Fibroblast of pulmonary artery (primary cell): ENCODE data around the gene TSHZ2.
"Not testable (repeated sequence)": the region's sequence is repeated elsewhere in the genome, so short reads cannot be mapped to it uniquely, and the experiment has no call there.

Source experiments
- DNase-seq: peaks from one replicate; pipeline ENCODE4 v3.0.0-alpha.2; 2010; ENCODE audit warnings: low read depth
- H3K4me3 ChIP-seq: replicated peaks from 2 replicates; pipeline ENCODE4 v1.5.1; 2011; ENCODE audit warnings: low read depth, mild to moderate bottlenecking, control low read depth, low read length, moderate library complexity
- TF ChIP-seq, protein P1 (sequence below): IDR thresholded peaks from 2 replicates; pipeline ENCODE4 v1.5.1; 2011; ENCODE audit warnings: mild to moderate bottlenecking, control low read depth, low read length, inconsistent platforms; ENCODE audit errors: missing control alignments

Gene TSHZ2

DNA sequence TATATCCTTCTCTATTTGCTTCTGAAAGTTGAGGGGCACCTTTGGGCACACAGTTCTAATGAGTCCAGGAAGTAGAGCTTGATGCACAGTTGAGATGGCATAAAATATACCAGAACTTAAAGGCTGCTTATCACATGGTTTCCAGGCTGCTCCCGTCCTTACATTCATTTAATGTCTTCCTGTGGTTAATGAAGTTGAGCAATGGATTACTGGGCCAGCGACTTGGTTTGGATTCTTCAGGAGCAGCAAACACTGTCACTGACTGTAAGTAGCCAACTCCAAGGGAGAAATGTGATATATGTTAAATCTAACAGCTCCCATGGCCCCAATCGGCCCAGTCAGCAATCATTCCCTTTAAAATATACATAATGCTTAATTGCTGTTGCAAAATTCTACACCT is 9.0 kb upstream of the TSHZ2 start:
- no peak for DNase-seq
- H3K4me3 ChIP-seq, result no peak overlapping the region
- TF ChIP-seq, protein P1, sequence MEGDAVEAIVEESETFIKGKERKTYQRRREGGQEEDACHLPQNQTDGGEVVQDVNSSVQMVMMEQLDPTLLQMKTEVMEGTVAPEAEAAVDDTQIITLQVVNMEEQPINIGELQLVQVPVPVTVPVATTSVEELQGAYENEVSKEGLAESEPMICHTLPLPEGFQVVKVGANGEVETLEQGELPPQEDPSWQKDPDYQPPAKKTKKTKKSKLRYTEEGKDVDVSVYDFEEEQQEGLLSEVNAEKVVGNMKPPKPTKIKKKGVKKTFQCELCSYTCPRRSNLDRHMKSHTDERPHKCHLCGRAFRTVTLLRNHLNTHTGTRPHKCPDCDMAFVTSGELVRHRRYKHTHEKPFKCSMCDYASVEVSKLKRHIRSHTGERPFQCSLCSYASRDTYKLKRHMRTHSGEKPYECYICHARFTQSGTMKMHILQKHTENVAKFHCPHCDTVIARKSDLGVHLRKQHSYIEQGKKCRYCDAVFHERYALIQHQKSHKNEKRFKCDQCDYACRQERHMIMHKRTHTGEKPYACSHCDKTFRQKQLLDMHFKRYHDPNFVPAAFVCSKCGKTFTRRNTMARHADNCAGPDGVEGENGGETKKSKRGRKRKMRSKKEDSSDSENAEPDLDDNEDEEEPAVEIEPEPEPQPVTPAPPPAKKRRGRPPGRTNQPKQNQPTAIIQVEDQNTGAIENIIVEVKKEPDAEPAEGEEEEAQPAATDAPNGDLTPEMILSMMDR, result no peak

DNA sequence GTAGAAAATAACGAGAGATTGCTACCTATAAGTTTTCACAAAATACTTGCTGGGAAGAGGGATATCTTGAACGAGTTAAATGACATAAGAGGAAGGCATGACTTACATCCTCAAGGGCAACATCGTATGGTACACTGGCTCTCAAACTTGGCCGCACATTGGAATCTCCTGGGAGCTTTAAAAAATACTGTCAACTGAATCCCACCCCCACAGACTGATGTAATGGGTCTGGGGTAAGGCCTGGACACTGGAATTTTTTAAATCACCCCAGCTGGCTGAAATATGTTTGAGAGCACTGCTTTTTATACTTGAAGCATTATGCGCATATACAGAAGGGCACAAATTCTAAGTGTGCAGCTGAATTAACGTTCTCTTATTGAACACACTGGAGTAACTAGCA is 8.0 kb upstream of the TSHZ2 start:
- TF ChIP-seq, protein P1, result no peak
- H3K4me3 ChIP-seq, result no peak overlapping the region

DNA sequence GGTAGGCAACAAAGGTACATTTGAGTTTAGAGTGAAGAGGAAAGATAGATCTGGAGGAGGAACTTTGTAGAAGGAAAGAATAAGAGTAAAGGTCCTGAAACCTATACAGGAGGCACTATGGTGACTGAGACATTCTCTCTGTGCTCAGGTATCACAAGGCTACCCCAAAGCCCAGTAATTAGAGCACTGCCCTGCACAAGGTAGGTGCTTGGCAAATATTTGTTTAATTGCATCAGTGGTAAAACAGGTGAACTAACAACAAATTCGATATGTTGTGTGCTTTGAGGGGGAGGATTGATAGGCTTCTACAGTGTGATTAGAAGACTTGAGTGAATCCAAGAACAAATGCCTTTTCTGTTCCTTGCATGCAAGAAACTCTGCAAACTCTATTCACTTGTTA is 6.8 kb upstream of the TSHZ2 start:
- no peak for DNase-seq
- TF ChIP-seq, protein P1, result no peak
- no peak overlapping the region for H3K4me3 ChIP-seq

More for the DNA sequence above, 8.0 kb upstream of the TSHZ2 start:
- DNase-seq, result no peak

DNA sequence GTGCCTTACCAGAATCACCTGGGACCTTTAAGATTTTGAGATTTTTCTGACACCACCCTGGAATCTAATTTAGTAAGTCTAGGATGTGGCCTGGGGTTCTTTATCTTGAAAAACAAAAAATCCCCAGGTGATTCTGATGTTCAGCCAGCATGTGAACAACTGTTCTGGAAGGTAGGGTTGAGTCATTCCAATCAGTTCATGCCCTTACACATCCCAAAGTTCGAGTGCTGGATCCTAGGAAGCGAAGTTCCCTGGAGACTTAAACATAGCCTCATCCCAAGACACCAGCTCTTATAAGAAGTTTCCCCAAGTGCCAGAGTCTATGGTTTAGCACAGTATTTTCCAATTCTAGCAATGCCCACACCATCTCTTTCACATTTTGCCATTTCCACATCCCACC is 6.3 kb upstream of the TSHZ2 start:
- TF ChIP-seq, protein P1, result no peak
- H3K4me3 ChIP-seq, result no peak overlapping the region
- no peak for DNase-seq

DNA sequence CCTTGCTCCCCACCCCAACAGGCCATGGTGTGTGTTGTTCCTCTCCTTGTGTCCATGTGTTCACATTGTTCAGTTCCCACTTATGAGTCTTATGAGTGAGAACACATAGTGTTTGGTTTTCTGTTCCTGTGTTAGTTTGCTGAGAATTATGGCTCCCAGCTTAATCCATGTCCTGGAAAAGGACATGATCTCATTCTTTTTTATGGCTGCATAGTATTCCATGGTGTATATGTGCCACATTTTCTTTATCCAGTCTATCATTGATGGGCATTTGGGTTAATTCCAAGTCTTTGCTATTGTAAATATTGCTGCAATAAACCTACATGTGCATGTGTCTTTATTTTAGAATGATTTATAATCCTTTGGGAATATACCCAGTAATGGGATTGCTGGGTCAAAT is 5.6 kb upstream of the TSHZ2 start:
- not testable (repeated sequence) for DNase-seq, H3K4me3 ChIP-seq

DNA sequence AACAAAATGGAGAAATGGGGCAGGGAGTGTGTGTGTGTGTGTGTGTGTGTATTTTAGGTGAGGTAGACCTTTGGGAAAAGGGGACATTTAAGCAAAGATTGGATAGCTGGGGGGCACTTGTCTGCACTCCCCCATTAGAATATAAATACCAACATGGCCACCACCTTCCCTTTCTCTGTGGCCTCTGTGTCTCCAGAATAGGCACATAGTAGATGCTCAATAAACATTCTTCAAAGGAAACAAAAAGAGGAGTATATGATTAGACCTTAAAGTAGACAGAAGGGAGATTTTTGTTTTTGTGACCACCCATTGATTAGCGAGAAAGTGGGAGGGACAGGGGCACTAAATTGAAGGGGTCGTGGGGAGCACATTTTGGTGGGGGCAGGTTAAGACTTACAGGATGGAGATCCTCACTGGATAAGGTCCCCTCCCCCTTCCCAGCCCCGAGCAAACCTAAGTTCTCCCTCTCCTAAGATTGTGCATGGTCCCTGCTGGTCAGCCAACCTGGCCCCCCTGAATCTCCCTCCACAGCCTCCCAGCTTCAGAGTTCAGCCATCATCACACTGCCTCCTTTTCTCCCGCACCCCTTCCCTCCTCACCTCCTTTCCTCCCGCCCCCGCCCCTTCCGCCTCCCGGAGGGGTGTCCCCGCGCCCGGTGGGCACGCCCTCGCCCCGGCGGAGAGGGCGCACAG is 514 bp upstream of the TSHZ2 start:
- peak overlapping the region; percentile 56 for H3K4me3 ChIP-seq
- DNase-seq, result no peak
- TF ChIP-seq, protein P1, result no peak

DNA sequence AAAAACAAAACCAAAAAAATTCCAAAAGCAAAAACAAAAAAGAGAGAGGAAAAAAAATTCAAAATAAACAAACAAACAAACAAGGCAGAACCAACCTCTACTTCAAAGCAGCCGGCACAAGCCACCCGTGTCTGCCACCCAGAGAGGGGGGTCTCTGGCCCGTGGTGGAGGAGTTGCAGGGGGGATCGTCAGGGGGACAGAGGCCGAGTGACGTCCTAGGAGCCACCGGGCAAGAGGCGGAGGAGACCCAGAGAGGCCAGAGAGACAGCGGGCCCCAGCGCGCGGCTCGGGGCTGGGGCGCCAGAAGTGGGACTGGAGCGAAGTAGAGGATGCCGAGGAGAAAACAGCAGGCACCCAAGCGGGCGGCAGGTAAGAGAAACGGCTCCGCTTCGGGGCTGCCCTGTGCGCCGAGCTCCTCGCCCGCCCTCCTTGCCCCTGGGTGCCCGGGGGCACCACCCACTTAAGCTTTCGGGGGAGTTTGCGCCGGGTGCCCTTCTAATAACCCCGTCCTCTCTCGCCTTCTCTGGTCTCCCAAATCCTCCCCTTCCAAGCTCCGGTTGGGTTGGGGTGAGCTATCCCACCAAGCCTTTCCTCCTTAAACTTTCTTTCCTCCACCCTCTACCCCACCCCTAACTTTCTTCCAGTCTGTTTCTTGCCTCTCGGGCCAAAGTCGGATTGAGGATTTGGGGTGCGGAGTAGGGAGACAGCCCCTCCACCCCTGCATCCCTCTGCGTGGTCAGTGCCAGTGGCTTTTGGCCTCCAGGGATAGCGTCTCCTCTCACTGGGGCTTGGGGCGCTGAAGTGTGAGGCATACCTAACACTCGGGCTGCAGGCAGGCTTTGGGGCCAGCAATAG is 1.0 kb downstream of the TSHZ2 start:
- peak overlapping the region; percentile 56 for H3K4me3 ChIP-seq
- DNase-seq, result no peak
- TF ChIP-seq, protein P1, result no peak
